ENCODE measurements around the gene SLC12A8.

SLC12A8 gene

DNA sequence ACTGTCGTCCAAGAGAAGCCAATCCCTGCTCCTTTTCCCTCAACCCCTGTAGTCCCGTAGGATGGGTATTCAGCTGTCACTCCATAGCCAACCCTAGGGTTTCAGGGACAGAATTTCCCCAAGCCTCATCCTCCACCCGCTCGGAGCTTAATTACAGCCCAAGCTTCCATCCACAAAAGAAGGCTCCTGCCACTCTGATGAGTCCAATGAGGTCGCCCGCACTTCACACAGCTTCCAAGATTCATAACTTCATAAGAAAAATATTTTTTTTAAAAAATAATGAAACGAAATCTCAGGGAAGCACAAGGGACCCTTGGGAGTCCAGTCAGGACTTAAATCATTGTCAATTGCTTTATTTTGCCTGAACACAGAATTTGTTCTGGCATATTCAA, 75.6 kb downstream of the SLC12A8 start:
- DNase-seq: no peak

DNA sequence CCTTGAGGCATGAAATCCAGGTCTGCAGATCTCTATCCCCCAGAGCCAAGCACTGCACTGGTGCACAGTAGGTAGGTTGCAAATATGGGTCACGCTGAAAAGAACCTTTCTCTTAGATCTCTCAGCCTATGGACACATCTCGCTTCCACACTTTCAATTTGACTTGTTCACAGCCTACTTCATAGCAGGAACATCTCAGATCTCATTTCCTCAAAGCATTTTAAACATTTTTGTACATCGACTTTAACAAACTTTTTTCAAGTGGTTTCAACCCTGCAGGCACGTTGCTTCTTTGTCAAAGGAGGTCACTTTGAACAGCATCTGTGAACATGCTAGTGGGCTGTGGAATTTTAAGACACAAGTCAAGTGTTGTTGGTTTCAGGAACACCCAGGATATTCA, 76.0 kb downstream of the SLC12A8 start:
- no peak for DNase-seq

DNA sequence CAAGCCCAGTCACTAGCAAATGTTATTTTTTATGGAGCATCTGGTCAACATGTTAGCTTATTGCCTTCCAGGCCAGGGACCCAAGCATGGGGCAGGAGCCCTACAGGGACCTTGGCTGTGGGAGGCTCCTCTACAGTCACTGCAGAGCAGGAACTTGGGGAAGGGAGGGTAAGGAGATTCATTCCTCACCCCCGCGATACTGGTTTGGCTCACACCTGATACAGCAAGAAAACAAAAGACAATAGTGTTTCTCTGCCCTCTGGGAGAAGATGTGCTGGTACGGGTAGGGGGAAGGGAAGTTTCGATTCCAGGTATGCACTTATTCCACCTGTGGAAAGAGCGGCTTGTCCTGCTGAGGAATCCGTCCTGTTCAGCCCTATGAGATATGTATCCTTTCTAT, 77.6 kb downstream of the SLC12A8 start:
- no peak for DNase-seq

DNA sequence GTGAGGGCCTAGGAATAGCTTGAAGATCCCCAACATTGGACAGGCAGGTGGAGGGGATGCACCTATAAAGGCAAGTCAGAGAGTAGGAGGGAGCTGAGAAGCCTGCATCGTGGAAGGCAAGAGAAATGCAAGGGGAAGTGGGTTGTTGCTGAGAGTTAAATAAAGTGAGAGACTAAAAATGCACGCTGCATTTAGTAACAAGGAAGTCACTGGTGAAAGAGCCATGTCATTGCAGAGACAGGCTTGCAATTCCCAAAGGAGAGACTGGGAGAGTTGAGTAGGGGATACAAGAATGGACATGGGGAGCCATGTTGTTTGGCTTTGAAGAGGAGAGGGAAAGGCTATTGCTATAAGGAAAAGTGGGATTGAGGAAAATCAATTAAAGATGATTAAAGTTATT, 79.7 kb downstream of the SLC12A8 start:
- no peak for DNase-seq

DNA sequence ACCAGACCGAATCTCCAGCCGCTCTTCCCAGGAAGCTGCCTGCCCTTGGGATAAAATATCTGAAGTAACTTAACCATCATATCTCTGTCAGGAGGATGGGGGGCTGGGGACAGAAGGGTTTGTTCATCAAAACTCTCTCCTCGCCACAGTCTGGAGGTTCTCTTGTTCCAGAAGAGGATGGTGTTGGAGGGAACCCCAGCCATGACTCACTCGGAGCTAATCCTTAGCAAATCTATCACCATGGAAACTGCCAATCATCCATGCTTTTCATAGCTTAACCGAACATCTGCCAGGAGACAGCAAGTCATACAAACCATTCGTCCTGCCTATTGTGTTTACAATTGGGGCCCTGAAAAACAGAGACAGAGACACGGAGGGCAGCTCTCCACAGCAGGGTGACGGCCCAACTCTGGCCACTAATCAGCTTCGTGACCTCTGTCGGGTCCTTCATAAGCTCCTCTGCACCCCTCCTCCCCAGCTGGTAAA, 83.0 kb downstream of the SLC12A8 start:
- DNase-seq: no peak

DNA sequence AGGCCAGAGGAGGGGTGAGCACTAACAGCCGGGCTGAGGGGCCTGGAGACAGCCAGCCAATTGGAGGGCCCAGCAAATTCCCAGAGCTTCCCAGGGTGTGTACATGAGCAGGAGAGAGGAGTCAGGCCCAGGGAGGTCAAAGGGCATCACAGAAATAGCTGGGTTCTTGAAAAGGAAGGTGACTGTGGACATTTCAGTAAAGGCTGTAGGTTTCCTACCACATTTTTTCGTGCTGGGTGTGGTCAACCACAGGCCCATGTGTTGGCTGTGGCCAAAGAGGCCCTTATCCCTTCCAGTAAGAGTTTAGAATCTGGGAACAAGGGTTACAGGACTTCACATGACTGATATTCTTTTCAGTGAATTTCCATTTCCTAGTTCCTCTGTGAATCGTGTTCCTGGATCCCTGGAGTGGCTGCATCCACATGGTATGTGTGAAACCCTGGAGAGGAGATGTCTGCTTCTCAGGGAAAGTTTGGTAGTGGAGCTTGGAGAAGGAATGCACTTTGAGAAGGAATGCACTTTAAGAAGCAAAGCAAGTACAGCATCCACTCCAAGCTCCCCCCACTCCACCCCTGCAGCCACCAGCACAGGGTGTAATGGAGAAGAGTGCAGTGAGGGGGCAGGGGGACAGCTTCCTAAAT, 83.6 kb downstream of the SLC12A8 start:
- DNase-seq: no peak

DNA sequence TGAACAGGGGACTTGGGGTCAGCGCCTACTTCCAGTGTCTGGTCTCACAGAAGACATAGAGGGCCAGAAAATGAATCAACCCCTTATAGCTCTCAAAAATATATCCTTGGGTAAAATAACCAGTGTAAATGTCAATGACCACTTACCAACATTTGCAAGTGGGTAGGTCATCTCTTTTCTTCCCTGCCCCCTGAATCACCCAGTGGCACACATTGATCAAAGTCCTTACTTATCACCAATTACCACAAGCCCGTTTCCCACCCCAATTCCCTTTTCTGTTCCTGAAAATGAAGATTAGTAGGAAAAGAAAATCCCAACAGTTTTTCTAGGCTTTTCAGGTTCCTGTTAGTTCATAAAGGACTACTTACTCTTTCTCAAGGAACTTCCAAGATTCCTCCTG, 86.2 kb downstream of the SLC12A8 start:
- no peak for DNase-seq

DNA sequence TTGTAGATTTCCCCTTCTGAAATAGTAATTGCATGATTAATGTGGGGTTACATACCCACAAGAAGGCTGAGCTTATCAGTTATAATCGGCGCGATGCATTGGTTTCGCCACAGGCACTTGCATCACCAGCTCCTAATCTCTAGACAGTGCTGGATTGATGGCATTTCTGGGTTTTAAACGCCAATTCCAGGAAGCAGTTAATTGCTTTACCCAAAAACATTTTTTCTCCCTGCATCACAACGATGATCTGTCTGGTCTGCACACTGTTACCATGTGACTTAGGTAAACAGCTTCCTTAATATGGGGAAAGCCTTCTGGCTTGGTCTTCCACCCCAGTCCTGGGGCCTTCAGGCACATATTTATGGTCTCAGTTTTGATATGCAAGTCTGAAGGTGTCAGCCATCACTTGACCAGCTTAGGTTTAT, 86.7 kb downstream of the SLC12A8 start:
- no peak for DNase-seq

DNA sequence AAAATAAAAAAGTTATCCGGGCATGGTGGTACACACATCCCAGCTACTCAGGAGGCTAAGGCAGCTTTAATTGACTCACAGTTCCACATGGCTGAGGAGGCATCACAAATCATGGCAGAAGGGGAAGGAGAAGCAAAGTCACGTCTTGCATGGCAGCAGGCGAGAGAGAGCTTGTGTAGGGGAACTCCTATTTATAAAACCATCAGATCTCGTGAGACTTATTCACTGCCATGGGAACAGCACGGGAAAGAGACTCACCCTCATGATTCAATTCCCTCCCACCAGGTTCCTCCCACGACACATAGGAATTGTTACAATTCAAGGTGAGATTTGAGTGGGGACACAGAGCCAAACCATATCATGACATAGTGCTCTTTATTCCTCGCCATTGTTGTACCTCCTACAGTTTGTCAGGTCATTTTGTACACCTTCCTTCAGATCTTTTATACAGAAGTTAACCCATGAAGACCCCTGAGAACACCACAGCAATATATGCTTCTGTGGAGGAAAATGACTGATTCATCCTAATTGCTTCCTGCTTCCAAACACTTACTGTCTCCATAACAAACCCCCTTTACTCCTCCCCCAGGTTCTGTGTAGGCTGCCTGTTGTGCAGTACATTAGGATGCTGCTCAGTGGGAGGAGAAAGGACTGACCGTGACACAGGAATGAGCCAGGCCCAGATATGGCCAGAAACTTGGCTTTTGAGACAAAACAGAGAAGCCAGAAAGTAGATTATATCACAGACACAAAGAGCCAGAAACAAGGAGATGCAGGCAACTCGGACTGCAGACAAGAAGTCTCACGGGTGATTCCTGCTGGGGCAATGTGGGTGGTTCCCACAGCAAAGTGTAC, 88.9 kb downstream of the SLC12A8 start:
- no peak for DNase-seq

DNA sequence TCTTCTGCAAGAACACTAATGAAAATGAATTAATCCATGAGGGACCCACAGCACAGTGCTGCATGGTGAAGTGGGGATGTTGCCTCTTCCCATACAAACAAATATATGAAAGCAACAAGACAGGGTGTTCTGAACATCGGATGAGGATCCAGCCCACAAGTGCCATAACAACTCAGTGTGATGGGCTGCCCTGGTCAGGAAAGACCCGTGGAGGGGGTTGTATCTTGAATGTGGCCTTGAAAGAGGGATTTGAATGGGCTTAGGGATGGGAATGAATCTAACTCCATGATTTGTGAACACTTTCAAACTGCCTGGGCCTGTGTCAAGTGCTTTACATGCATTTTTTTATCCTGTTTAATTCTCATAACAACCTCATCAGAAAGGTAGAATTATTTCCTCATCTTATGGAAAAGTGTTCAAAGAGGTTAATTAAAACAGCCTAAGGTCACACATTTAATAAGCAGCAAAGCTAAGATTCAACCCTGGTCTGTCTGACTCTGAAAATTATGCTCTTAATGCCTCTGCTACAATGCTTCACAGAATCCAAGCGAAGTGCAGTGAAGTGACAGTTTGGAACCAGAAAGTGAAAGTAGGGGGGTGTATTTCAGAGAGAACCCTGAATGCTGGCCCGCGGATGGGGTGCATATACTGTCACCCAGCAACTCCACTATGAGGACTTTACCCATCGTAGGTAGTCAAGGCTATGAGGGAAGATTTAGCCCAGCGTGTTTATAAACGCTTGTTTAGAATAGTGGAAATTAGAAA, 91.1 kb downstream of the SLC12A8 start:
- DNase-seq: no peak

DNA sequence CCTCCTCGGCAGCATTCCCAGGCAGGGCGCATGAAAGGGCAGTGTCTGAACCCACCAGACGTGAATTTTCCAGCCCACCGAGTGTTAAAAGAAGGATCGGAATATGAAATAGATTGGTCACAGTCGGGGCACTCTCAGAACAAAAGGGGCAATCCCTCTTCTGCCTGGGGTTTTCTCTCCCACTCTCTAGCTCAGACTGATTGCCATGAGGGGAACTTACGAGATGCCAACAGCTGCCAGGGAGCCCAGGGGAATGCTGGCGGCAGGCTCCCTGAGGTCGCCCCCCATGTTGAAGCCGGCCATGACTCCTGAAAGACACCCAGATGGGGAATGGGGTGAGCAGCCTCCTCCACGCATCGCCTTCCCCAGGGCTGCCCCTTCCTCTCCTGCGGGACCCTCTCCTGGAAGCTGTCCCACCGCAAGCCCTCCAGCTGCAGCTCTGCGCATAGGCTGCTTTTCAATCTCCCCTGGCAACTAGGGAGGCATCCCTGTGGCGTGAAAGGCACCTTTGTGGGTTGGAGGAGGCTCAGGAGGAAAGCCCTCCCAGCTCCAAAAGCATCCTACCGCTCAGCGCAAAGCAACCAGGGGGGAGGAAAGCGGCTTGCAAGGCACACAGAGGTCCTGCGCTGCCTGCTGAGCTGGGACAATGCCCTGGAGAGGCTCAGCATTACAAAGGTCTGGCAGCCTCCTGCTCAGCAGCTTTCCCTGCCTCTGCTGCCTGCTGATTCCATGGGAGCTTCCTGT, 92.0 kb downstream of the SLC12A8 start:
- no peak for DNase-seq

DNA sequence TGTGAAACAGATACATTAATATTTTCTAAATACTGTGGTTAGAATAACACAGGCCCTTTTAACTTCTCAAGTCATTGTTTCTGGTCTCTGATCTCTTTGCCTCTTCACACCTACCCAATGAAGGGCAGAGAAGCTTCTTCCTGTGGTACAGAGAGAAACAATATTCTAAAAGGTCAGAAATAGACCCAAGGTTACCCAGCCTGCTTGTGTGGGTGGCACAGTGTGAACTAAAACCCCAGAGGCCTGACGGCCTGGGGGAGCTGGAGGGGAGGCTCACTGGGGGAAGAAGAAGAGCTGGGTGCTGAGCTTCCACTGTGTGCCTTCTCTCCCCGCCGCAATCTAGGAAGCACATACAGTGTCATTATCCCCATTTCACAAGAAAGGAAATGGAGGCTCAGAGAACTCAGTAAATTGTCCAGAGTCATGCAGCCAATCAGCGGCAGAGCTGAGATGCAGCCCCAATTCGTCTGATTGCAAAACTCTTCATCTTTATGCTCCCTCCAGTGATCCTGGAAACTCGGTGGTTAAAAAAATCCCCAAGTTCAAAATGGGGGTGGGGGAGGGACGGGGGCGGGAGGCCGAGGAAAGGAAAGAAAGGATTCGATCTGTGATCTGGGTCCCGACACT, 92.7 kb downstream of the SLC12A8 start:
- DNase-seq: no peak

DNA sequence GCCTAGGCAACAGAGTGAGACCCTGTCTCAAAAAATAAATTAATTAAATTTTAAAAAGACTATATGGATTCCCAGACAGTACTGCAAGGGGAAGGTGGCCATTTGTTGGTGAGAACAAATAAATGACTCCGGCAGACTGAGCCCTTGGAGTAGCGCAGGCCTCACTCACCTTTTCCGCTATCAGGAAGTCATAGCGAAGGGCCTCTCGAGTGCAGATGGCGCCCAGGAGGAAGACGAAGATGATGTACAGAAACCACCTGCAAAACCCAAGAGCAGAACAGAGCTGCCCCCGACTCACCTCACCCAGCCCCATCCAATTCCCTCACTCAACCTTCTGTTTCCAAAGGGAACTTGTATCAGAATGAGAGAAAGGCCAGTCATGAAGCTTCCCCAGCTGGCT, 93.9 kb downstream of the SLC12A8 start:
- no peak for DNase-seq

DNA sequence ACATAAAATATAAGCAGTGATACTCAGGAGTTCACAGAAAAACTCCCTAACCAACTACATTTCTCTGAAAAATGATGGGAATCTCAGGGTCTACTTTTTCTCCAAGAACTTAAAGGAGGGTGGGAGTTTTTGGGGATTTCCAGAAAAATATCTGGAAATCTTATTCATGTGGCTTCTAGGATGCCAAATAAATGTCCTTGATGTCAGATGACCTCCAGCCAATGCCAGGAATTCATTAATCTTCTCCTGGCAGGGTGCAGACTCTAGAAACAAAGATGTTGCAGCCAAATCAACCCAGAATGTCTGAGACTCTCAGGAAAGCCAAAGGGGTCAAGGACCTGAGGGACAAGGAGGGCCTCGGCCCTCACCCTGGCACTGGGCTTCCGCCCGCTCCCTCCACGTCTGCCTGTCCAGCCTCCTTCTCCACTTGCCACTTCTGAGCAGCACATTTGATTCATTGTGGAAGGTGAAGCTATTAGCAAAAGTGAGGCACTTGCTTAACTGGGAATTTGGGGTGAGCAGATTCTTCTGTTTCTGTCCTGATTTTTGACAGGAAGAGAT, 94.8 kb downstream of the SLC12A8 start:
- no peak for DNase-seq

DNA sequence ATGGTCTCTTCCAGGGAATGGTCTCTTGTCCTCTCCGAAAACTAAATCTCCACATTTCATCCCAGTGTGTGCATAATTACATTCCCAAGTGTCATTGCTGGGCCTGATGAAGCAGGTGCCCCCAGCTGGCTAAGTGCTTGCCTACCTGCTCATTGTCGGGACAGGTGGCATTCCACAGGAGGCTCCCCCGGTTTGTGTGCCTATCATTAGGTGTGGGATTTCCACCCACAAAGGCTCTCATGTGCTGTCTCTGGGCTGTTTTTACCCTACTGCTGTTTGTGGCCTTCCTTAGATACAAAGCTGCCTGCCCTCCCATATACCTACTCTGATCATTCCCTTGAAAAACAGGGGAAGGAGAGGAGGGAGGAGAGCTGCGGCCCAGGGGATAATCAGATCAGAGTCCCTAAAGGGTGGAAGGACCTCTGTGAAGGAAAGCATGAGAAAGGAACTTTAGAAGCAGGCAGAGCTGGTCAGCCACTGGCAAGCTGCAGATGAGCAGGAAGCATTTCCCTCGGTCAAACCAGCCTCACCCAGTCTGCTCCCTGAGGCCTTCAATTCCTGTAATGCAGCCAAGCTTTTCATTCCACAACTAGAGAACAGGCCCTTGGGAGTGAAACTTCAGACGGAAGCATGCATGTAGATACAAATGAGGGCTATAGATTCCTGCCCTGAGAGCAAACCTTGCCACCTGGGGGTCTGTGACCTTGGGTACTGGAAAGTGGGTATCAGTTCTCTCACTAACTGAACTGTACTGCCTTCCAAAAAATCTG, 96.1 kb downstream of the SLC12A8 start:
- DNase-seq: no peak

DNA sequence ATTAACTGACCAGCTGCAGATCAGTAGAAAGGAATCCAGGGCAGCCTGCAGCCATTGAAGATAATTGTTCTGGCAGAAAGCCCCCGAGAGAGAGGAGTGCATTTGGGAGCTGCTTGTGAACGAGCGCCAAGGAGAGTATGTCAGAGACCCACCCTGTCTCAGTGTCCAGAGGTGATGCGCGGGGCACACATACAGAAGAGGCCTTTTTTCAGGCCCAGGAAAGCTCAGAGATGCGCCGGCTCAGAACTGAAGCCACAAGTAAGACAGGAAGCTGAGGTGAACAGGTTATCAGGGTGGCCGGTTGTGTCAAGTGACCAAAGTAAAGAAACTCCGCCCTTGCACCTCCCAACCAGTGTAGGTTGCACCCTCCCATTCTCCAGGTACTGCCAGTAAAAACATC, 96.9 kb downstream of the SLC12A8 start:
- DNase-seq: no peak

DNA sequence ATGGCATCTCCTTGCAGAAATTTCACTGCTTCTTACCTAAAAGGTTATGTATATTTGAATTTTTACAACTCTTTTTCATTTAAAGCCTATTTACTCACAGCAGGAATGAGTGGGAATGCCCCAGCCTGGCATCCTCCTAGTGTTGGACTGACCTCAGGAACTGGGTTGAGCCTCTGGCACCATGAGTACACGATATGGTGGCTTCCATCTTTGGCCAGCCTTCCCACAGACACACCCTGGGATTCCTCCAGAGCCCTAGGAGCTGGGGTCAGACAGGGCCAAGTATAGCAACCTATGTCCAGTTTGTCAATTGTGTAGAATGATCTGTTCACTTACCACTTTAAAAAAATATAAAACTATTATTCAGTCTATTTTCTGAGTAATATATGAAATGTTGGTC, 99.6 kb downstream of the SLC12A8 start:
- no peak for DNase-seq

DNA sequence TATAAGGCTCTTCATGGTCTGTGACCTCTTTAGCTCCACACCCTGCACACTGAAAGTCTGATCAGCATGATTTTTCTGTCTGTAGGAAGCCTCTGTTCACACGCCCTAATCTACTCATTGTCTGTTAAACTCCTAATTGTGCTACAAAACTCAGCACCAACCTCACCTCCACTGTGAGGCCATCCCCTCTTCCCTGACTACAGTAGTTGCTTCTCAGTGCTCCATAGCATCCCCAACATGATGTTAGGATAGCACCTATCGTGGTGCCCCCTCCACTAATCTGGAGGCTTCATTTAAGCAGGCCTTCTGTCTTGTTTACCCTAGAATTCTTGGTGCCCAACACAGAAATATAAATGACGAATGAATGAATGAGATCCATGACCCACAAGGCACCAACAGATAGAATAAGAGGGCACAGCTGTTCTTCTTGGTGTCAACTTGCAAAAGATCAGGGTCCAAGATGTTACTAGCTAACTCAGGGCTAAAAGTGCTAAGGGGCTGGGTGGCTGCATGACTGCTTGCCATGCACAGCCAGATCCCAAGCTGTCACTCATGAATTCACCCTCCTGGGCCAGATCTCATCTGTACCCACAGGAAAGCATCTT, 101.6 kb downstream of the SLC12A8 start:
- no peak for DNase-seq

DNA sequence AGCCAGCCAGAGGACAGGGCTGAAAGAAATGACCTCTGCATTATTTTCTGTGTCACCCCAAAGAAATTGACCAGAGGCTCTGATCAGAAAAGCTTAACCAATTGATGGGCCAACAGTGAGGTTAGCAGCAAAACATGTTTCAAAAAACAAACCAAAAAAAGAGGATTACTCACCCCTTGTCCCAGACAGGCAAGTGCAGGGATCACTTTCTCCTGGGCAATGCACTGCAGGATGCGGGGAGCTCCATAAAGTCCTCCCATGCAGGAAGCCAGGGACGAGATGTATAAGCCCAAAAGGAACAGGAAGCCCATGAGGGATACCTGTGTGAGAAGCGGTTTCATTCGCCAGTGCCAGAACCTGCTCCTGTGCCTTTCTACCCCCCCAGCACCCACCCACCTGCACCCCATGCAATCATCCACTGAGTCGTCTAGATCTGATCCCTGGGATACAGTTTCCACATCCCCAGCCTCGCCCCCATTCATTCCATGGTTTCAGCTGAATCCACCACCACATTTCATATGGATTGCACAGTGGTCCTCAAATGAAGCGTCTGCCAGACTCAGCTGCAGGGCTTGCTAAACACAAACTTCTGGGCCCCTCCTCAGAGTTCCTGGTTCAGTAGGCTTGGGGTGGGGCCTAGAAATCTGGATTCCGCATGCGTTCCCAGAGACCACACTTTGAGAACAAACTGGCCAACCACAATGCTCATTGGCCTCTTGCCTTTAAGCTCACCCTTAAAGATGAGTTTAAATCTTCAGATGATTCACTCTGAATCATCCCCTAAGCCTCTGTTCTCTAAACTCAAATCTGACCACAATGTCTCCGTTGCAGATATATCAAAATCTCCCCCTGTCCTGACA, 102.3 kb downstream of the SLC12A8 start:
- no peak for DNase-seq

DNA sequence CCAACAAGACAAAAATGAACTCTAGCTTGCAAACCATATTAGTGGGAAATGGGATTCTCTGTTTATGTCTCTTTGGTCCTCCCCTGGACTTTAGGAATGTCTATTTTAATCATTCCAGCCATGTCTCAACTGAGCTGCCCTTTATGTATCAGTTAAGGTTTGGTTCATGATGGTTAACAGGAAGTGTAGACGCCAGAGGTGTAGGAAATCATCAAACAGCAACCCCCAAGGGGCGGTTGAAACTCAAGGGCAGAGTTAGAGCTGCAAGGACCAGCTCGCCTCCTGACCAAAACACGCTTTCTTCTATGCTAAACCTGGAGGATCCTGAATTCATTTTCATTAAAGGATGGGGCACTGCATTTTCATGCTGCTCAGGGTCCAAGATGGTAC, 103.0 kb downstream of the SLC12A8 start:
- DNase-seq: no peak
